ENCODE measurements around the gene GPR75. TPM values are rescaled to one million over a fixed set of nuclear protein-coding genes. Genes with fewer than 3 reads are reported as not detected.
A peak's percentile ranks its signal among the peaks of the same experiment; 100 is the strongest.
"Not testable (repeated sequence)": the region's sequence is repeated elsewhere in the genome, so short reads cannot be mapped to it uniquely, and the experiment has no call there.

Gene GPR75
- total RNA-seq, 1 donor from 2014 or later, result 5.2 TPM

GRCh38 chr2:53826030-53826410 lies 33.7 kb downstream of the GPR75 start:
- no peak overlapping the region for H3K4me3 Mint-ChIP-seq
- H3K36me3 Mint-ChIP-seq, result peaks cover 3% of the 10 kb centered on the region
- H3K9me3 Mint-ChIP-seq, result peaks cover 3% of the 10 kb centered on the region
- peak overlapping the region; percentile 33 for H3K27ac Mint-ChIP-seq
- H3K27me3 Mint-ChIP-seq (ENCODE audit: low read depth), result no peaks in the 10 kb centered on the region
- H3K4me1 Mint-ChIP-seq, result peaks cover 3% of the 10 kb centered on the region
- DNase-seq (ENCODE audit: low spot score in 2 of 2, unreplicated experiment in 2 of 2), result no peak
- no peak for TF ChIP-seq CTCF (IDR thresholded peaks at IDR 0.05; ENCODE audit: unreplicated experiment)

GRCh38 chr2:53823639-53824038 lies 36.1 kb downstream of the GPR75 start:
- not testable (repeated sequence) for H3K4me1 Mint-ChIP-seq; H3K27me3 Mint-ChIP-seq (ENCODE audit: low read depth); H3K4me3 Mint-ChIP-seq; H3K36me3 Mint-ChIP-seq; DNase-seq (ENCODE audit: low spot score in 2 of 2, unreplicated experiment in 2 of 2); H3K27ac Mint-ChIP-seq; H3K9me3 Mint-ChIP-seq

- H3K4me3 Mint-ChIP-seq, result no peak overlapping the region
- peaks cover 11% of the 10 kb centered on the region for H3K36me3 Mint-ChIP-seq
- no peak for DNase-seq (ENCODE audit: low spot score in 2 of 2, unreplicated experiment in 2 of 2)
- H3K4me1 Mint-ChIP-seq, result peaks cover 2% of the 10 kb centered on the region
- H3K27ac Mint-ChIP-seq, result no peak overlapping the region
- no peak for TF ChIP-seq CTCF (IDR thresholded peaks at IDR 0.05; ENCODE audit: unreplicated experiment)
- H3K9me3 Mint-ChIP-seq, result no peaks in the 10 kb centered on the region
- no peaks in the 10 kb centered on the region for H3K27me3 Mint-ChIP-seq (ENCODE audit: low read depth)
Observed at GRCh38 chr2:53821810-53822209, 38.0 kb downstream of the GPR75 start.

GRCh38 chr2:53820711-53821110 lies 39.1 kb downstream of the GPR75 start:
- Mint-ChIP-seq H3K27ac (no peak overlapping the region), H3K4me1 (no peaks in the 10 kb centered on the region), H3K27me3 (ENCODE audit: low read depth) (no peaks in the 10 kb centered on the region), H3K36me3 (peaks cover 14% of the 10 kb centered on the region), H3K4me3 (no peak overlapping the region), H3K9me3 (no peaks in the 10 kb centered on the region)
- TF ChIP-seq CTCF (IDR thresholded peaks at IDR 0.05; ENCODE audit: unreplicated experiment), result no peak
- DNase-seq (ENCODE audit: low spot score in 2 of 2, unreplicated experiment in 2 of 2), result no peak

GRCh38 chr2:53820048-53820447 lies 39.7 kb downstream of the GPR75 start:
- H3K9me3 Mint-ChIP-seq, result no peaks in the 10 kb centered on the region
- H3K4me1 Mint-ChIP-seq, result no peaks in the 10 kb centered on the region
- H3K27ac Mint-ChIP-seq, result no peak overlapping the region
- DNase-seq (ENCODE audit: low spot score in 2 of 2, unreplicated experiment in 2 of 2), result no peak
- no peaks in the 10 kb centered on the region for H3K27me3 Mint-ChIP-seq (ENCODE audit: low read depth)
- peaks cover 20% of the 10 kb centered on the region for H3K36me3 Mint-ChIP-seq
- no peak overlapping the region for H3K4me3 Mint-ChIP-seq
- TF ChIP-seq CTCF (IDR thresholded peaks at IDR 0.05; ENCODE audit: unreplicated experiment), result no peak

GRCh38 chr2:53819634-53820033 lies 40.1 kb downstream of the GPR75 start:
- peaks cover 21% of the 10 kb centered on the region for H3K36me3 Mint-ChIP-seq

More at GRCh38 chr2:53819634-53820033, 40.1 kb downstream of the GPR75 start:
- DNase-seq (ENCODE audit: low spot score in 2 of 2, unreplicated experiment in 2 of 2), result no peak
- TF ChIP-seq CTCF (IDR thresholded peaks at IDR 0.05; ENCODE audit: unreplicated experiment), result no peak
- Mint-ChIP-seq H3K27me3 (ENCODE audit: low read depth) (no peaks in the 10 kb centered on the region), H3K4me3 (no peak overlapping the region), H3K4me1 (no peaks in the 10 kb centered on the region), H3K9me3 (no peaks in the 10 kb centered on the region), H3K27ac (no peak overlapping the region)
